NCI-H2196 treated with DMSO at 0.1 percent for 48 hours (cell line): ENCODE measurements around the gene NHSL1.

Experiments
- DNase-seq: peaks from one replicate; lab custom pipeline; 2025; ENCODE audit not compliant: unreplicated experiment; lab: John Stamatoyannopoulos, UW

NHSL1 gene

DNA sequence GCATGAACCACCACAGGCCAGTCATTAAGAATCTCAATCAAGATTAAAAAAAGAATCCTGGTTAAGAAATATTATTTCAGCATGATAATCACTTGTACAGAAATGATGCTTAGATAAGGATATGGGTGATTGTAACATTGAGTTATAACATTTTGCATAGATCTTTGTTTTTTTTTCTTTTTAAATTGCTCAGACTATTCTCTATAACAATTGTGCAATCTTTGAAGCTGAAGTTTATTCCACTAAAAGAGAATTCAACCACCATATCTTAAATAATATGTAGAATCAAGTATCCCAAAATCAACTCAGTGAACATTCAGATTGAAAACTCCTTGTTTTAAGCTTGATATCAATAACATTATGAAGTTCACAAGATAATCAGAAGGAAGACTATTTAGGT, 122.3 kb downstream of the NHSL1 start:
- DNase-seq, result no peak

DNA sequence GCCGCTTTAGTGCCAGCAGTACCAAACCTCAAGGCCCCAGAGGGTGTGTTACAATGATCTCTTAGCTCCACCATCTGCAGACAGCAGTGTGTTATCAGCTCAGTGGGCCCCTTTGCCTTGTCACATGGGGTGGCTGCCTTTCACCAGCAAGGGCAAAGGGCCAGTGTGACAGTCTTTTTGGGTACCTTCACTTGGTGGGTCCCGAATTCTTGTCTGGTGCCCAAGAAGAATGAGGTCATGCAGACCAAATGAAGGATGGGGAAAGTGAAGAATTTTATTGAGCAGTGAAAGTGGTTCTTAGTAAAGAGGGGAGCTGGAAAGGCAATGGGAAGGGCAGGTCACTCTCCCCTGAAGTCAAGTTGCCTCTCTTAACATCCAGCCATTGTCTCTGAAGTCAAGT, 124.5 kb downstream of the NHSL1 start:
- no peak for DNase-seq

DNA sequence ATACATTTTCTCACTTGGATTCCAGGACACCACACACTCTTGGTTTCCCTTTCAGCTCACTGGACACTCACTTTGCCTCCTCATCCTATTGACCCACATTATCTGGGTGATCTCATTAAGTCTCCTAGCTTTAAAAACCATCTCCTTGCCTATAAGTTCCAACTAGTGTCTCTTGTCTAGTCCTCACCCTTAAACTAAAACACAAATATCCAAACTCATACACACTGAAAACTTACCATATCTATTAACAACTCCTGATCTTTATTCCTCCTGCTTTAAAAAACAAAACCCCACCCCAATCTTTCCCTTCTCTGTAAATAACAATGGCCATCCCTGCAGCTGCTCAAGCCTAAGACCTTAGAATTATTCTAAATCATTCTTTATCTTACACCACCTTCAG, 125.1 kb downstream of the NHSL1 start:
- no peak for DNase-seq

DNA sequence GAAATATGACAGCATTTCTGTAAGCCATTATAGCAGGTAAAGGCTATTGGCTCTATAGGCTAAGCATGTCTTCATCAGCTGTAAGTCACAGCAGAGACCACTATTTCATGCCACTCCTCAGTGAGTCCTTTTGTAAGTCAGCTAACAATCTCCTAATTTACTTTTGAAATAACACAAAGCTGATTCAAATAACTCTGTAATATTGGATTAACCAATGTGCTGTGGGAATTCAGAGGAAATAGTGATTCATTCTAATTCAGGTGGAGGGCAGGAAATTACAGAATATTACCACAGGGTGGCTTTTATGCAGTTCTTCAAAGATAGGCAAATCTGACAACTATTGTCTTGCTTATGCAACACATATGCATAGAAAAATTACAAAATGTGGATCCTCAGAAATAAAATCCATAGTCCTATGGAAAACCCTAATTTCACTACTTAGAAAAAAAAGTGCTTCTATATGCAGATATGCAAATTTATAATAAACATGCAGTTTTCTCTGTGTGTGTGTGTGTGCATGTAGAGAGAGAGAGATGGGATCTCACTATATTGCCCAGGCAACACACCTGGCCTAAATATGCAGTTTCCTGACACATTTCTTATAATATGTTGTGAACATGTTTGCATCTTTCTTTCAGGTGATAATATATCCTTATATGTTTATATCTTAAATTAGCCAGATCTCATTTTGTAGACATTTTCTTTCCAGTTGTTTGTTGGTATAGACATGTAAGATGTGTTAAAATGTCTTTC, 126.4 kb downstream of the NHSL1 start:
- no peak for DNase-seq
